Coronary artery (tissue), 2 donors: ENCODE results near the gene KLF1.
A peak's percentile ranks its signal among the peaks of the same experiment; 100 is the strongest.

Experiments
- DNase-seq: peaks from one replicate; pipeline ENCODE4 v3.0.0-alpha.2; 2017; ENCODE audit warnings: low spot score
- H3K27ac ChIP-seq, 2 donors: fragments of 200-600 bp; sonication (generic); one replicate each; pipeline ENCODE4 v1.5.1; 2016 to 2019
- H3K4me3 ChIP-seq: fragments of 200-600 bp; sonication (generic); 2 replicates; pipeline ENCODE4 v1.5.1; 2016; ENCODE audit warnings: mild to moderate bottlenecking, moderate library complexity
- TF ChIP-seq, protein P1 (sequence below): fragments of 200-600 bp; sonication (generic); IDR thresholded peaks from one replicate; pipeline ENCODE4 v1.5.1; 2019; ENCODE audit warnings: antibody characterized with exemption

The KLF1 gene

GRCh38 chr19:12888006-12888603, 1.1 kb upstream of the KLF1 start:
- no peak for DNase-seq
- no peak overlapping the region for H3K27ac ChIP-seq

DNA sequence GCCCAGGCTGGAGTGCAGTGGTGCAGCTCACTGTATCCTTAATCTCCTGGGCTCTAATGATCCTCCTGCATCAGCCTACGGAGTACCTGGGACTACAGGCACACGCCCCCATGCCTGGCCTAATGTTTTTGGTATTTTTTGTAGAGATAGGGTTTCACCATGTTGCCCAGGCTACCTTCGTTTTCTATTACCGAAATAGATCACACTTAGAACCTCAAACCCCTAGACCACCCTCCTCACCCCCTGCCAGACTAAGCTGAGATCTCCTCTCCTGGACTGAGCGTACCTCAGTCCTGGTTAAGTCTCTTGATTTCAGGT, 391 bp downstream of the KLF1 start:
- no peak overlapping the region for H3K27ac ChIP-seq
- H3K4me3 ChIP-seq: no peak overlapping the region
- TF ChIP-seq, protein P1, sequence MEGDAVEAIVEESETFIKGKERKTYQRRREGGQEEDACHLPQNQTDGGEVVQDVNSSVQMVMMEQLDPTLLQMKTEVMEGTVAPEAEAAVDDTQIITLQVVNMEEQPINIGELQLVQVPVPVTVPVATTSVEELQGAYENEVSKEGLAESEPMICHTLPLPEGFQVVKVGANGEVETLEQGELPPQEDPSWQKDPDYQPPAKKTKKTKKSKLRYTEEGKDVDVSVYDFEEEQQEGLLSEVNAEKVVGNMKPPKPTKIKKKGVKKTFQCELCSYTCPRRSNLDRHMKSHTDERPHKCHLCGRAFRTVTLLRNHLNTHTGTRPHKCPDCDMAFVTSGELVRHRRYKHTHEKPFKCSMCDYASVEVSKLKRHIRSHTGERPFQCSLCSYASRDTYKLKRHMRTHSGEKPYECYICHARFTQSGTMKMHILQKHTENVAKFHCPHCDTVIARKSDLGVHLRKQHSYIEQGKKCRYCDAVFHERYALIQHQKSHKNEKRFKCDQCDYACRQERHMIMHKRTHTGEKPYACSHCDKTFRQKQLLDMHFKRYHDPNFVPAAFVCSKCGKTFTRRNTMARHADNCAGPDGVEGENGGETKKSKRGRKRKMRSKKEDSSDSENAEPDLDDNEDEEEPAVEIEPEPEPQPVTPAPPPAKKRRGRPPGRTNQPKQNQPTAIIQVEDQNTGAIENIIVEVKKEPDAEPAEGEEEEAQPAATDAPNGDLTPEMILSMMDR: no peak
- DNase-seq: no peak

More at GRCh38 chr19:12888006-12888603, 1.1 kb upstream of the KLF1 start:
- TF ChIP-seq, protein P1: no peak
- no peak overlapping the region for H3K4me3 ChIP-seq

DNA sequence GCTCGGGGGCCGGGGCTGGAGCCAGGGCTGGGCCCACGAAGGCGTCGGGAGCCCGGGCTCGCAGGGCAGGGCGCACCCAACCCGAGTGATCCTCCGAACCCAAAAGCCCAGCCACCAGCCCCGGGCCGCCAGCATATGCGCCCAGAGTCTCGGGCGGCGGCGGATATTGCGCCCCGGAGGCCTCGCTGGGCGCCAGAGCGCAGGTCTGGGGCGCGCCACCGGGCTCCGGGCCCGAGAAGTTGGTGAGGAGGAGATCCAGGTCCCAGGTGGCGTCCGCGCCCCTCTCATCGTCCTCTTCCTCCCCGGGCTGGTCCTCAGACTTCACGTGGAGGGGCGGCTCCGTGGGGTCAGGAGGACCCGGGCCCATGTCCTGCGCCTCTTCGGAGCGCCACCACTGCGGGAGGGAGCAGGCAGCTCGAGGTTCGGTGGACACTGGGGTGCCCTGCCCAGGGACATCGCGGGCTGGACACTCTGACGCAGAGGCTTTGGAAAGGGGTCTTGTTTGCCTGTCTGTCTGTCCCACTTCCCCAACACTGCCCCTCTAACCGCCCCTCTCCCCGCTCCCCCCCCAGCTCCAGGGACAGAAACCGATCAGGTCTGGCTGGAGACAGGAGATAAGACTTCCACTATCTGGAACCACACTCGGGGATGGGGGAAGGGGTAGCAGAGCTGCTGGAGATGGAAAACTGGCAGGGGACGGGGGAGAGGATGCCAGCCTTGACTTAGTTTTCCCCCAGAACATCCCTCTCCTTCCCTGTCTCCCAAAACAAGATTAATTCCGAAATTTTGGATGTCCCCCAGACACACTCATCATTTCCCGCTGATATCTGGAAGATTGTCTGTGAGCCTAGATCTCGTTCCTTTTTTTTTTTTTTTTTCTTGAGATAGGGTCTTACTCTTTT, 1.0 kb downstream of the KLF1 start:
- TF ChIP-seq, protein P1: no peak
- no peak overlapping the region for H3K27ac ChIP-seq
- no peak for DNase-seq
- peak overlapping the region; percentile 57 for H3K4me3 ChIP-seq

GRCh38 chr19:12884926-12885748, 1.9 kb downstream of the KLF1 start:
- TF ChIP-seq, protein P1: peak; percentile 61

GRCh38 chr19:12884627-12884925, 2.4 kb downstream of the KLF1 start:
- H3K4me3 ChIP-seq: peak overlapping the region; percentile 57
- TF ChIP-seq, protein P1: no peak
- no peak overlapping the region for H3K27ac ChIP-seq
- DNase-seq: no peak

More at GRCh38 chr19:12884926-12885748, 1.9 kb downstream of the KLF1 start:
- Histone ChIP-seq H3K27ac (no peak overlapping the region), H3K4me3 (peak overlapping the region; percentile 57)
- DNase-seq: no peak

GRCh38 chr19:12884202-12884601, 2.8 kb downstream of the KLF1 start:
- TF ChIP-seq, protein P1: no peak
- H3K27ac ChIP-seq: no peak overlapping the region
- H3K4me3 ChIP-seq: no peak overlapping the region
- no peak for DNase-seq
